ENCODE measurements around the gene AUP1. TPM values are rescaled to one million over a fixed set of nuclear protein-coding genes. Genes with fewer than 3 reads are reported as not detected.

AUP1 gene
- total and polyA plus RNA-seq, 10 of the 15 experiments (the other 5 are each of a cell fraction or from before 2014, with no cell fraction given): 39.1 to 215 (median 138) TPM

GRCh38 chr2:74575320-74575719 is 45.8 kb upstream of the AUP1 start:
- FAIRE-seq (no peak), DNase-seq (ENCODE audit: low read depth, low spot score) (no peak), ATAC-seq (no peak)
- no peak overlapping the region for H3K4me2 ChIP-seq (ENCODE audit: control insufficient read depth, insufficient read depth)
- 76% methylated on average over 4 of the region's 4 CpGs for WGBS (ENCODE audit: insufficient coverage, insufficient replicate concordance, low lambda C conversion rate, missing lambda C conversion rate)
- H3K27ac ChIP-seq (ENCODE audit: control insufficient read depth, insufficient read depth): no peak overlapping the region
- no TSS peak for BruUV-seq (replicated peaks)
- H4K20me1 ChIP-seq (ENCODE audit: control insufficient read depth, insufficient read depth): no peaks in the 10 kb centered on the region
- H3K79me2 ChIP-seq (ENCODE audit: control insufficient read depth, insufficient read depth, low read length): no peaks in the 10 kb centered on the region
- SMC1A ChIA-PET (ENCODE audit: uncharacterized antibody, unreplicated experiment): interaction anchor here (1.3 to 16.6 kb wide), 9 partner anchors 9 to 92 kb away, joined by 3 to 371 read pairs (median 14); partner anchors contain the start of genes AUP1, CCDC142, HTRA2 and TTC31
- H2AFZ ChIP-seq (ENCODE audit: control insufficient read depth, low read depth, low read length): no peak overlapping the region
- intact Hi-C loops (cut with micrococcal nuclease; ENCODE audit: unreplicated experiment): no loop called here
- CTCF ChIA-PET: interaction anchor here (0.6 to 17.4 kb wide), 9 partner anchors 8 to 626 kb away, joined by 3 to 281 read pairs (median 6); partner anchors contain the start of genes AUP1 and HTRA2
- H3K36me3 ChIP-seq (ENCODE audit: control insufficient read depth in 2 of 2, insufficient read depth in 2 of 2, low read length in 1 of 2): no peaks in the 10 kb centered on the region
- no peaks in the 10 kb centered on the region for H3K9me3 ChIP-seq (replicated peaks; ENCODE audit: control insufficient read depth, insufficient read depth, low read length)
- no peak overlapping the region for H3K9ac ChIP-seq (ENCODE audit: control insufficient read depth, insufficient read depth, low read length)
- no peak overlapping the region for H3K4me3 ChIP-seq
- POLR2A ChIA-PET: interaction anchor here (0.6 to 25.0 kb wide), 7 partner anchors 9 to 357 kb away, joined by 3 to 441 read pairs (median 8); partner anchors contain the start of genes DOK1, HTRA2 and LOXL3
- H3K27me3 ChIP-seq (replicated peaks in 1 of 2; ENCODE audit: control insufficient read depth in 2 of 2, insufficient read depth in 2 of 2, low read length in 1 of 2): no peaks in the 10 kb centered on the region
- H3K4me1 ChIP-seq (ENCODE audit: control insufficient read depth, insufficient read depth, low read length): peaks cover 65% of the 10 kb centered on the region
- RAD21 ChIA-PET (ENCODE audit: unreplicated experiment): interaction anchor here (1.1 to 10.3 kb wide), 6 partner anchors 8 to 92 kb away, joined by 3 to 152 read pairs (median 27); partner anchors contain the start of genes CCDC142 and TTC31
- TF ChIP-seq TCF3 (IDR thresholded peaks at IDR 0.05; ENCODE audit: borderline replicate concordance, insufficient read depth, low read depth, low read length): no peak
- no peak for TF ChIP-seq CBFB (IDR thresholded peaks at IDR 0.05; ENCODE audit: low read depth)
- no peak for TF ChIP-seq NBN (IDR thresholded peaks at IDR 0.05)
- TF ChIP-seq RFX5 (IDR thresholded peaks at IDR 0.05; ENCODE audit: low read depth, low read length): no peak
- TF ChIP-seq IKZF2 (IDR thresholded peaks at IDR 0.05): no peak
- TF ChIP-seq CTCF (IDR thresholded peaks at IDR 0.05 in 2 of 3, conservative IDR thresholded peaks at IDR 0.05 in 1 of 3; ENCODE audit: control insufficient read depth in 2 of 3, extremely low read depth in 1 of 3, insufficient read depth in 1 of 3, low read depth in 3 of 3, low read length in 3 of 3): no peak
- TF ChIP-seq MXI1 (IDR thresholded peaks at IDR 0.05; ENCODE audit: low read depth, low read length): no peak
- no peak for TF ChIP-seq MEF2B (IDR thresholded peaks at IDR 0.05; ENCODE audit: partially characterized antibody, poor library complexity, severe bottlenecking)
- TF ChIP-seq JUND (IDR thresholded peaks at IDR 0.05; ENCODE audit: low read depth, low read length): no peak
- TF ChIP-seq CBX5 (IDR thresholded peaks at IDR 0.05; ENCODE audit: low read depth): no peak
- no peak for TF ChIP-seq PRDM15 (CRISPR knock-in tag; IDR thresholded peaks at IDR 0.05)
- no peak for TF ChIP-seq CREB1 (IDR thresholded peaks at IDR 0.05; ENCODE audit: low read depth)
- TF ChIP-seq PAX5 (IDR thresholded peaks at IDR 0.05; ENCODE audit: borderline replicate concordance, low read depth, low read length): no peak
- no peak for TF ChIP-seq SMAD5 (IDR thresholded peaks at IDR 0.05; ENCODE audit: low read depth)
- TF ChIP-seq YBX1 (IDR thresholded peaks at IDR 0.05): no peak
- no peak for TF ChIP-seq MYB (IDR thresholded peaks at IDR 0.05; ENCODE audit: borderline replicate concordance, low read depth, low read length)
- no peak for TF ChIP-seq JUNB (IDR thresholded peaks at IDR 0.05)
- TF ChIP-seq EGR1 (IDR thresholded peaks at IDR 0.05; ENCODE audit: borderline replicate concordance in 1 of 2, low read depth in 2 of 2, low read length in 2 of 2): no peak
- in situ Hi-C loops (cut with MboI): no loop called here

Measured in GM12878 (cell line).